Esophagus muscularis mucosa (tissue), 3 donors: ENCODE data around the gene COMT.

Experiments
- POLR2AphosphoS5 ChIP-seq, 2 donors: sonication (generic); formaldehyde crosslinking; IDR thresholded peaks; one replicate each; pipeline ENCODE4 v1.6.1; 2017; ENCODE audit warnings: antibody characterized with exemption in 2 of 2
- TF ChIP-seq, protein P1 (sequence below), 3 experiments: fragments of 200-600 bp in 2 of 3; fragments of 450-650 bp in 1 of 3; sonication (generic) in 2 of 3; IDR thresholded peaks; one replicate each; pipeline ENCODE4 v1.5.1; 2017 to 2019; ENCODE audit warnings: antibody characterized with exemption in 3 of 3, mild to moderate bottlenecking in 2 of 3, moderate library complexity in 1 of 3

DNA sequence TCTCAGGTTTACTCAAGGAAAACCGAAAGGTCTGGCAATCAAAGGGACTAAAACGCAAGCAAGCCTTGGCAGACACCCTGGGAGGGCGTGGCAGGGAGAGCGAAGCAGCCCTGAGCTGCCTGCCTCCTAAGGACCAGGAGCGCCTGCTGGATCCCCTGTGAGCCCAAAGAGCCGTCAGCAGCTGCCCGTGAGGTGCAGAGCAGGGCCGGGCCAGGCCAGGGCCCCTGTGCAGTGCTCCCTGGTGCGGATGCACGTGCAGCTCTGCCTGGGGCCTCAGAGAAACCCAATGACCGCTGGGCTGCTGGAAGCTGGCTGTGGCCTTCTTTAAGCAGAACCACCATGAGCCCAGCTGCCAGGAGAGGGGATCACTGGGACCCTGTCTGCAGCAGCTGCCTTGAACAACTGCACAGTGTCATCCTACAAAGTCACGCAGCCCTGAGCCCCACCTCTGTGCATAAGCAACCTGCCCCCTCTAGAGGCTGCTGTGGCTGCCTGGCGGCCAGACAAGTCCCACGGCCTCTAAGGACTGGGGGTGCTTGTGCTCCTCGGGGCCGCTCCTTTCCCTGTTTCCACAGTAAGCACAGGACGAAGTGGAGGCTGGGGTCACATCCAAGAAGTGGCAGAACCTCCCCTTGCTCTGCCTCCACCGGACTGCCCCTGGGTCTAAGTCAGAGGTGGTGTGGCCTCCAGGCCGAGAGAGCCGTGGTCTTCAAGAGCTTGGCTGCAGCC is 29.1 kb upstream of the COMT start:
- TF ChIP-seq, protein P1, sequence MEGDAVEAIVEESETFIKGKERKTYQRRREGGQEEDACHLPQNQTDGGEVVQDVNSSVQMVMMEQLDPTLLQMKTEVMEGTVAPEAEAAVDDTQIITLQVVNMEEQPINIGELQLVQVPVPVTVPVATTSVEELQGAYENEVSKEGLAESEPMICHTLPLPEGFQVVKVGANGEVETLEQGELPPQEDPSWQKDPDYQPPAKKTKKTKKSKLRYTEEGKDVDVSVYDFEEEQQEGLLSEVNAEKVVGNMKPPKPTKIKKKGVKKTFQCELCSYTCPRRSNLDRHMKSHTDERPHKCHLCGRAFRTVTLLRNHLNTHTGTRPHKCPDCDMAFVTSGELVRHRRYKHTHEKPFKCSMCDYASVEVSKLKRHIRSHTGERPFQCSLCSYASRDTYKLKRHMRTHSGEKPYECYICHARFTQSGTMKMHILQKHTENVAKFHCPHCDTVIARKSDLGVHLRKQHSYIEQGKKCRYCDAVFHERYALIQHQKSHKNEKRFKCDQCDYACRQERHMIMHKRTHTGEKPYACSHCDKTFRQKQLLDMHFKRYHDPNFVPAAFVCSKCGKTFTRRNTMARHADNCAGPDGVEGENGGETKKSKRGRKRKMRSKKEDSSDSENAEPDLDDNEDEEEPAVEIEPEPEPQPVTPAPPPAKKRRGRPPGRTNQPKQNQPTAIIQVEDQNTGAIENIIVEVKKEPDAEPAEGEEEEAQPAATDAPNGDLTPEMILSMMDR (IDR thresholded peaks at IDR 0.05) = no peak
- no peak for TF ChIP-seq POLR2AphosphoS5 (IDR thresholded peaks at IDR 0.05)
